Ectodermal cell (in vitro differentiated cells): Measurements from ENCODE around the gene MACROD1.
"Not testable (repeated sequence)": the region's sequence is repeated elsewhere in the genome, so short reads cannot be mapped to it uniquely, and the experiment has no call there.

Experiments
- H3K27ac ChIP-seq: 2 replicates; pipeline ENCODE4 v1.7.0; 2013; ENCODE audit warnings: mild to moderate bottlenecking, low read depth, low read length; ENCODE audit not compliant: insufficient read depth, poor library complexity, severe bottlenecking
- H3K27me3 ChIP-seq: 2 replicates; pipeline ENCODE4 v1.7.0; 2013; ENCODE audit warnings: mild to moderate bottlenecking, low read length; ENCODE audit not compliant: insufficient read depth, control insufficient read depth, poor library complexity, severe bottlenecking
- H3K36me3 ChIP-seq: one replicate; pipeline ENCODE4 v1.7.0; 2013; ENCODE audit warnings: low read length; ENCODE audit not compliant: control insufficient read depth, insufficient read depth
- H3K4me1 ChIP-seq: one replicate; pipeline ENCODE4 v1.7.0; 2013; ENCODE audit warnings: low read length; ENCODE audit not compliant: control insufficient read depth, insufficient read depth
- H3K4me3 ChIP-seq: 2 replicates; pipeline ENCODE4 v1.7.0; 2013; ENCODE audit warnings: low read depth, low read length, control low read depth; ENCODE audit not compliant: insufficient read depth
- H3K9me3 ChIP-seq: 2 replicates; pipeline ENCODE4 v1.7.0; 2013; ENCODE audit warnings: mild to moderate bottlenecking, low read length, moderate library complexity; ENCODE audit not compliant: control insufficient read depth
- WGBS, 2 experiments: methylation state at CpG; one replicate each; pipeline ENCODE4 v1.1.7; 2013; ENCODE audit warnings: missing lambda C conversion rate in 2 of 2; 5-methylcytosine and 5-hydroxymethylcytosine counted together

Gene MACROD1

GRCh38 chr11:64055077-64055476 is 110.8 kb downstream of the MACROD1 start:
- Histone ChIP-seq H3K27me3 (peaks cover 13% of the 10 kb centered on the region), H3K27ac (no peak overlapping the region), H3K9me3 (no peaks in the 10 kb centered on the region), H3K36me3 (no peaks in the 10 kb centered on the region), H3K4me1 (peaks cover 39% of the 10 kb centered on the region), H3K4me3 (no peak overlapping the region)
- 54 to 61% methylated on average over 7 to 8 of the region's 8 CpGs for WGBS, 2 experiments

DNA sequence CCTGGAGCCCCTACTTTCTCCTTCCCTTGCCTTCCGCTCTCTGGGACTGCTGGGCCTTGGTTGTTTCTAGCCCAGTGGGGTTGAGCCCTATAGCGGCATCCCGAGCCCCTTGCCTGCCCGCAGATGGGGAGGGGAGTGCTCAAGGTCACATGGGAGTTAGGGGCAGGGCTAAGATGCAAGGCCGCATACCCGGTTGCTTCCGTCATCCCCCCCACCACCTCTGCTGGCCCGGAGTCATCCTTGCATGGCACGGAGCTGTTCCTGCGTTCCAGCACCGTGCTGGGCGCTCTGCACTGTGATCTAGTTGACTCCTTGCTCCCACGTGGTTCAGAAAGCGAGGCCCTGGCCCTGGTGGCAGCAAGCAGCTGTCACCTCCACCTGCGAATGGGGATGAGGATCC is 112.2 kb downstream of the MACROD1 start:
- Histone ChIP-seq H3K4me3 (no peak overlapping the region), H3K9me3 (no peaks in the 10 kb centered on the region), H3K27me3 (peaks cover 9% of the 10 kb centered on the region), H3K36me3 (no peaks in the 10 kb centered on the region), H3K4me1 (peaks cover 33% of the 10 kb centered on the region), H3K27ac (no peak overlapping the region)
- 23 to 26% methylated on average over 15 of the region's 15 CpGs for WGBS, 2 experiments

- peaks cover 9% of the 10 kb centered on the region for H3K27me3 ChIP-seq
- H3K27ac ChIP-seq, result no peak overlapping the region
- WGBS, 2 experiments, result 82 to 83% methylated on average over 11 of the region's 11 CpGs
- H3K4me3 ChIP-seq, result no peak overlapping the region
- no peaks in the 10 kb centered on the region for H3K36me3 ChIP-seq
- H3K9me3 ChIP-seq, result no peaks in the 10 kb centered on the region
- peaks cover 35% of the 10 kb centered on the region for H3K4me1 ChIP-seq
Observed at GRCh38 chr11:64052938-64053622, 112.8 kb downstream of the MACROD1 start.

GRCh38 chr11:64052436-64052835 is 113.5 kb downstream of the MACROD1 start:
- no peak overlapping the region for H3K4me3 ChIP-seq
- H3K4me1 ChIP-seq, result peaks cover 39% of the 10 kb centered on the region
- no peaks in the 10 kb centered on the region for H3K9me3 ChIP-seq
- H3K27ac ChIP-seq, result no peak overlapping the region
- H3K27me3 ChIP-seq, result peaks cover 9% of the 10 kb centered on the region
- WGBS, 2 experiments, result 81 to 84% methylated on average over 2 of the region's 2 CpGs
- no peaks in the 10 kb centered on the region for H3K36me3 ChIP-seq

DNA sequence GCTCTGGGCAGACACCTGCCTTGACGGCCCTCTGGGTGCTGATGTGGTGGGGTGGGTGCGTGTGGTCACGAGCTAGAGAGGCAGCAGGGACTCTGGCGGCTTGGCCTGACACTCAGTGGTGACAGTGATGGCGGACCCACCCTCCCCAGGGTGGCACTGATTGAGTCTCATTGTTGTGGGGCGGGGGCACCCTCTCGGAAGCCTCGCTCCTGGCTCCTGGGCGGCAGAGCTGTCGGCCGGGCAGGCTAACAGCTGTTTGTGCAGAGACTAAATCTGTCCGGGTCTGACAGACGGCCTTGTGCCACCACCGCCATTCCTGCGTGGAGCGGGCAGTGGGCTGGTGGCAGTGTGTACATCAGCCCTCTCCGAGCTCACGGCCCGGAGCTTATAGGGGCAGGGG is 114.6 kb downstream of the MACROD1 start:
- Histone ChIP-seq H3K9me3 (no peaks in the 10 kb centered on the region), H3K4me3 (no peak overlapping the region), H3K36me3 (no peaks in the 10 kb centered on the region), H3K27ac (no peak overlapping the region), H3K4me1 (peaks cover 44% of the 10 kb centered on the region), H3K27me3 (peaks cover 9% of the 10 kb centered on the region)
- WGBS, 2 experiments, result 96% methylated on average over 19 of the region's 19 CpGs

- Histone ChIP-seq H3K9me3 (no peaks in the 10 kb centered on the region), H3K27ac (no peak overlapping the region), H3K36me3 (no peaks in the 10 kb centered on the region), H3K4me3 (no peak overlapping the region), H3K27me3 (peaks cover 2% of the 10 kb centered on the region), H3K4me1 (peaks cover 31% of the 10 kb centered on the region)
- 94% methylated on average over 8 of the region's 8 CpGs for WGBS, 2 experiments
Observed at GRCh38 chr11:64049509-64049908, 116.4 kb downstream of the MACROD1 start.

DNA sequence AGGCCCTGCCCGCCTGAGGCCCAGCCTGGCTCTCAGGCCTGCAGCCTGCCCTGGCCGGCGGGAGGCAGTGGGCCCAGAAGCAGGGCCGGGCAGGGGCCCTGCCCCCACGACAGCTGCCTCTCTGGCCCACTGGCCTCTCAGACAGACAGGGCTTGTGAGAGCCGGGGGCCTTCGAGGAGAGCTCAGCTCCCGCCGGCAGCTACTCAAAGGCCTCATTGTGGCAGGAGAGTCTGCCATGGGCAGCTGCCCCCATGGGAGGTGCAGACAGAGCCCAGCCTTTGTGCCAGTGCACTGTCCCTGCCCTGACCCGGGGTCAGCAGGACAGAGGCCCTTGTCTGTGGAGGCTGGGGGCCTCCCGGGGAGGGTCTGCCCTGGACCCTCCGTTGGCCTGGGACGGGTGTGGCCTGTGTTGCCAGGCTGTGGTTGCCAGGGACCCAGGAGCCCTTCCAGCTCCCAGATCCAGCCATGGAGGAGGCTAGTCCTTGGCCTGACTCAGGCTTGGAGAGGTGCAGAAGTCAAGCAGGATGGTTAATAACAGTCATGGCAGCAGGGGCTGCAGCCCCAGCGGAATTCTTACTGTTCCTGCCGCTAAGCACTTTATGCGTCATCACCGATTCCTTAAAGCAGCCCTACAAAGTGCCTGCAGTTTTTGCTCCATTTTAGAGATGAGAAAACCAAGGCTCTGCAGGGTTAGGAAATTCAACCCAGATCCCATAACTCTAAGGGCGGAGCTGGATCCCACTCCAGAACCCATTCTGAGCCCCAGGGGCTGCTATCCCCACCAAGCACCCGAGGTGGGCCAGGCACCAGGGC is 117.7 kb downstream of the MACROD1 start:
- Histone ChIP-seq H3K4me1 (peaks cover 20% of the 10 kb centered on the region), H3K27ac (peak overlapping the region; percentile 39), H3K27me3 (no peaks in the 10 kb centered on the region), H3K36me3 (no peaks in the 10 kb centered on the region), H3K9me3 (no peaks in the 10 kb centered on the region), H3K4me3 (no peak overlapping the region)
- 53 to 57% methylated on average over 19 of the region's 19 CpGs for WGBS, 2 experiments

DNA sequence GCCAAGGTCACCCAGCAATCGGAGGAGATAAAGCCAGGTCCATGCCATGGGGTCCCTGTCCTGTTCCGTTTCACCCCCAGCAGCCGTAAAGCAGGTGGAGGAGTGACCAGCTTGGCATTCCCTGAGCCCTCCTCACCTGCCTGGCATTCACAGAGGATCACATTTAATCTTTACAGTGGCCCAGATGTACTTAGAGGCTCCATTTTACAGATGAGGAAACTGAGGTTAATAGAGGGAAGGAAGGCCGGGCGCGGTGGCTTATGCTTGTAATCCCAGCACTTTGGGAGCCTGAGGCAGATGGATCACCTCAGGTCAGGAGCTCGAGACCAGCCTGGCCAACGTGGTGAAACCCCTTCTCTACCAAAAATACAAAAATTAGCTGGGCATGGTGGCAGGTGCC is 118.5 kb downstream of the MACROD1 start:
- not testable (repeated sequence) for H3K27me3 ChIP-seq, H3K36me3 ChIP-seq, H3K4me3 ChIP-seq, H3K9me3 ChIP-seq, H3K27ac ChIP-seq
- 92% methylated on average over 8 of the region's 8 CpGs for WGBS, 2 experiments
- H3K4me1 ChIP-seq, result peaks cover 18% of the 10 kb centered on the region

GRCh38 chr11:64045700-64046099 is 120.2 kb downstream of the MACROD1 start:
- no peaks in the 10 kb centered on the region for H3K27me3 ChIP-seq

DNA sequence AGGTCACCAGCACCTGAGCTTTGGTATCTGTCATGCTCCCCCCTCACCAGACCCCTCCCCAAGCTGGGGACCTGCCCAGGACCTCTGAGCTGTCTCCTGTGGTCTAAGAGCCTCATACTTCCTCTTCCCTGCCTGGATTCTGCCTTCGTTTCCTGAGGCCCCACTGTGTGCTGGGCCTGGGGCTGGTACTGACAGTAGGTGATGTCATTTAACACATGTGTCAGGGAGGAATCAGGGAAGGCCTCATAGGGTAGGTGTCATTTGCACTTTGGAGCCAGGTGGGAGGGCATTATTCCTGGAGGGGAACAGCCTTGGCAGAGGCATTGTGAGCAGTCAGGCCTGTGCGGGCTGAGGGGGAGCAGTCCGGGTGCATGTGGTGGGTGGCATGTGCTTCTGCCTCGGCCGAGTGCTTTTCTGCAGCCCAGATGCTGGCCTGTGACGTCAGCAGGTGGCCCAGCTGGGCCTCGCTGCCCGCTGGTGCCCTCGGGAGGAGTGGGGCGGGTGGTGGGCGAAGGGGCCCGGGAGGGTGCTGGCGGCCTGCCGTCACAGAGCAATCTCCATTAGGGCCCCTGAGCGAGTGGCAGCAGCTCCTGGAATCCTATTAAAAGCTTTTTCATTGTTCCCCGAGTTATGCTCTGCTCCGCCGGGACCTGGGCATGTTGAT is 121.1 kb downstream of the MACROD1 start:
- H3K27me3 ChIP-seq, result peaks cover 3% of the 10 kb centered on the region

More at GRCh38 chr11:64045700-64046099, 120.2 kb downstream of the MACROD1 start:
- no peaks in the 10 kb centered on the region for H3K9me3 ChIP-seq
- H3K4me1 ChIP-seq, result peaks cover 30% of the 10 kb centered on the region
- no peak overlapping the region for H3K4me3 ChIP-seq
- no peak overlapping the region for H3K27ac ChIP-seq
- WGBS, 2 experiments, result 91 to 95% methylated on average over 2 of the region's 2 CpGs
- H3K36me3 ChIP-seq, result no peaks in the 10 kb centered on the region

More for the DNA sequence above, 121.1 kb downstream of the MACROD1 start:
- Histone ChIP-seq H3K4me1 (peaks cover 30% of the 10 kb centered on the region), H3K27ac (no peak overlapping the region), H3K36me3 (no peaks in the 10 kb centered on the region), H3K4me3 (no peak overlapping the region), H3K9me3 (no peaks in the 10 kb centered on the region)
- WGBS, 2 experiments, result 86 to 89% methylated on average over 18 of the region's 18 CpGs
